HPDE6-E6E7 (cell line): Measurements from ENCODE around the gene CASP4.
A peak's percentile ranks its signal among the peaks of the same experiment; 100 is the strongest.
"Not testable (repeated sequence)": the region's sequence is repeated elsewhere in the genome, so short reads cannot be mapped to it uniquely, and the experiment has no call there.

ENCODE experiments used
- DNase-seq: peaks from one replicate; pipeline ENCODE4 v3.0.0; 2011; ENCODE audit warnings: missing footprints; ENCODE audit errors: extremely low spot score

The CASP4 gene

DNA sequence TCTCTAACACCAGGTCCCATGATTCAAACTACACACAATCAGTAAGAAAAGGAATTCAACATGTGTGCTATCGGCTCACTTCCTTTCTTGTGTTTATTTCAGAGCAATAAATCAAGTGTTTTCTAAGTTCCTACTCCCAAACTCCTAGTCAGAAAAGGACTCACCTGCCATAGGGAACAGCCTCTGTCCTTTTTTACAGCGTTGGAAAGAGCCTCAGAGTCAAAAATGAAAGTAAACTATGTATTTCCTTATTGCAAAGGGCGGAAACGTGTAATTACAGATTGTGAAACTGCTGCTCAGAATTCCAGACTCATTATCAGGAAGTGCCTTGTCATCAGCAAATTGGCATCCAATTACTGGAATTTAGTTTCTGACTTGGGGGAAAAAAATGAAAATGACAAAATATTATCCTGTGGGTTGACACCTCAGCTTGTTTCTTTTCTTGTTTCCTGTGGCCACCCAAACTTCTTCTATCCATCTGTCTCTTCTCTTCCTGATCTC, at the start of gene CASP4:
TSS of gene CASP4 (minus strand) at position 220 of the 501 bp plus-strand sequence. CDS start at position 171, 49 bp downstream.
- peak; percentile 38 for DNase-seq

- no peak for DNase-seq
These were observed 39.1 kb upstream of the CASP4 start for GRCh38 chr11:105007463-105007862.

DNA sequence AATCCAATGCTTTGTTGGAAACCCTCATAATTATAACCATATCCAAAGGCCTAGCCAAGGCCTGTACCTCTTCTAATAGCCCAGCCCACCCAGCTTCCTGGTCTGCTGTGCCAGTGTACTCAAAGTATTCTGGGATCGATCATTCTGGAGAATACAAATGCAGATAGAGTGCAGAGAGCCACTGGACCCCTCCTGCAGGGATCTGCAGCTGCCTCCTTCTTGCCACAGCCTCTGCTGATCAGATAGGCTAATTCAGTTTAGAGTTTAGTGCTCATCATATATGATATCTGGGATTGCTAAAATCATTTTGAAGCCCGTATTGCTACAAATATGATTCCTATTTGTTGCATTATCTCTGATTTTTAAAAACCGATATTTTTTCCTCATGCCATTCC, 37.1 kb upstream of the CASP4 start:
- no peak for DNase-seq

DNA sequence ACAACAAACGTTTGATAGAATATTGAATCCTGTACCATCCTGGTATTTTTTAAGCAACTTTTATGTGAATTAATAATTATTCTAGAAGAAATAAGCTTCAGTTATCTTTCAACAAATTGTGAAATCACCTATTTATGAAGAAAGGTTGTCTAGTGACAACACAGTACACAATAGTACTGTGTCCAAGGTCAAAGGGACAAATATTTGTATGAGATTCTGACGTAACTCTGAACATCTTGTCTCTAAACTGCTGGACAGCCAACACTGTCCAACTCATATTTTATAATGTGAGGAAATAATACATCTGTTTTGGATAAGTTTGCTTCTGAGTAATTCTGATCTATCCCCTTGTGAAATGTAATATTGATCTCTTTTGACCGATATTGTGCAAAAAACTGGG, 35.6 kb upstream of the CASP4 start:
- DNase-seq, result no peak

DNA sequence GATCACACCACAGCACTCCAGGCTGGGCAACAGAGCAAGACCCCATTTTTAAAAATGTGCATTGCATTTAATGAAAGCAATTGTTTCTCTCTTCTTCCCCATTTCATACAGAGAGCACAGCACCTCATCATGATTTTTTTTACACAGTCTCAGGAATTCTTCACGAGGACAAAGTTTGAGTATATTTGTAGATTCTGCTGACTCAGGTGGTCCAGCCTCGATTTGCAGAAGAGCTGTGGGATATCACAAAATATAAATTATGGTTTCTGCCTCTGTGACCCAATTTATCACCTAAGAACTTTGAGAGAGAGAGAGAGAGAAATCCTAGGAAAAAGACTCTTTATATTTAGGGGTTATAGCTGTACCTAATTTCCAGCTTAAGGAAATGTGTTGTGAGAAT, 34.8 kb upstream of the CASP4 start:
- DNase-seq, result no peak

- DNase-seq, result no peak
These were observed 32.4 kb upstream of the CASP4 start for GRCh38 chr11:105000797-105001196.

DNA sequence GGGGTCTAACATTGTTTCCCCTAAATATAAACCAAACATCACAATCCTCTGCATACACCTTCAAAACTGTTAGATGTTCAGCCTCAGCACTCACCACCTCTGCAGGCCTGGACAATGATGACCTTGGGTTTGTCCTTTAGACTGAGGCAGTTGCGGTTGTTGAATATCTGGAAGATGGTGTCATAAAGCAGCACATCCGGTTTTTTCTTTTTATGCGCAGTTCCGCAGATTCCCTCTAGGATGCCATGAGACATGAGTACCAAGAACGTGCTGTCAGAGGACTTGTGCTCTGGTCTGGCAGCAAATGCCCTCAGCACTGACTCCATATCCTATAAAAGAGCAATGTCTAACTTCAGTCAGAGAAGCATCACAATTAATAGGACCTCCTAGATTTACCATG, 31.8 kb upstream of the CASP4 start:
- DNase-seq, result no peak

DNA sequence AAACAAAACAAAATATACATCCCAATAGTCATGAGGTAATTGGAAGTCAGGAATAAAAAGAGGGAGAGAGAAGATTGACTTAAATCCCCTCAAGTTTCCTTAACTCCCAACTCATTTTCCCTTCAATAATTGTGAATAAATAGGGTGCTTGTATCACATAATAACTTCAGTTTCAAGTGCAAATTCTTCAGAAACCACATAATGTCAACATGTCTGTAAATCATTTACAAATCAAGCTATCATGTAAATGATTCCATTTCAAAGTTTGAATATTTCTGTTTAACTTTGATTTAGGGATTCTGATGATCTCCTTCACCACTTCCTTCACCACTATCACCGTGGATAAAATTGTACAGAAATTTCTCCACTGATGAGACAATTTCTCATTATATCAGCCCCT, 31.3 kb upstream of the CASP4 start:
- DNase-seq, result no peak

DNA sequence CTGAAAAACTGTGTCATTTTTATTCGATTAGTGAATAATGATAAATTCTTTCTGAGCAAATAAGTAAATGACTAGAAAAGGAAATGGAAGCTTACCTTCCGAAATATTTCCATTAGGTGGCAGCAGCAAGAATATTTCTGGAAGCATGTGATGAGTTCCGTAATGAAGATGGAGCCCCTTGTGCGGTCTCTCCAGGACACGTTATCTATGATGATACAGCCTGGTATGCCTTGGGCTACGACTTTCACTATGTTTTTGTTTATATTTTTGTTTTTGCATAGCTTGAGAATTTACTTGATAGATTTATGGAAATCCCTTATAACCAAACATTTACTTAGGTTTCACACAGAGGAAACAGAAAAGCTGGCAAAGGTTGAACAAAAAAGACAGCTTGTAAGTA, 28.9 kb upstream of the CASP4 start:
- DNase-seq, result no peak

GRCh38 chr11:104995001-104995408, 26.6 kb upstream of the CASP4 start:
- no peak for DNase-seq

- DNase-seq, result no peak
These were observed 24.4 kb upstream of the CASP4 start for GRCh38 chr11:104992781-104993180.

- DNase-seq, result no peak
These were observed 23.6 kb upstream of the CASP4 start for GRCh38 chr11:104991994-104992393.

DNA sequence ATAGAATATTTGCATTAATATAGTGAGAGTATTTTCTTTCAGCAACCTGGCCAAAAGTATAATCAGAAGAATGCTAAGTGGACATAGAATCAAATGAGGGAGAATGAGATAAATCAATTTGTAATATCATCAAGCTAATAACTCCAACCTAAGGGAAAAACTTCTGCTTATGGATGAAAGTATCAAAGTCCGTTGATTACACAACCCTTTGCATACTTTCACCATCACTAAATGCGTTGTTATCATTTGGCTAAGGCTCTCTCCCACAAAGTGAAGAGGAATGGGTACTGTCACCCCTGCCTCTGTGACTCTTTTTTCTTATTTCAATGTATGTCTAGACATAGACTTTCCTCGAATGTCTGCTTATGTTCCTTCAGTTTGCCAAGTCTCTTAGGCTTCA, 16.4 kb upstream of the CASP4 start:
- DNase-seq, result no peak

GRCh38 chr11:104979839-104980238, 11.5 kb upstream of the CASP4 start:
- no peak for DNase-seq

DNA sequence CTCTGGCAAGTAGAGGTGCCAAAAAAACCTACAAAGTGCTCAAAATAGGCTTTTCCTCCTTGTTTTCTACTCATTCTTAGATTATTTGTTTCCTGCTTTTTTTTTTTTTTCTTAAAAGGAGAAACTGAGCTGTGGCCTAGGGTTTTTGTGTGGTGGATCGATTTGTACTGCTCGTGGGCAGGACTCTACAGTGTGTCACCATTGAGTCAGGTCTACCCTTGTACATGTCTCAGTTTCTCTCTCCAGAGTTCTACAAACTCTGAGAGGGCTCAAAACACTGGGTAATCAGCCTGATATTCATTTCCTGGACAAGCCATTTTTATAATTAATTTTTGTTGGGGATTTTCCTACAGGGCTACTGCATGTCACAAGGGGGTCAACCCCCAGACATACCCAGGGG, 5.2 kb upstream of the CASP4 start:
- no peak for DNase-seq

DNA sequence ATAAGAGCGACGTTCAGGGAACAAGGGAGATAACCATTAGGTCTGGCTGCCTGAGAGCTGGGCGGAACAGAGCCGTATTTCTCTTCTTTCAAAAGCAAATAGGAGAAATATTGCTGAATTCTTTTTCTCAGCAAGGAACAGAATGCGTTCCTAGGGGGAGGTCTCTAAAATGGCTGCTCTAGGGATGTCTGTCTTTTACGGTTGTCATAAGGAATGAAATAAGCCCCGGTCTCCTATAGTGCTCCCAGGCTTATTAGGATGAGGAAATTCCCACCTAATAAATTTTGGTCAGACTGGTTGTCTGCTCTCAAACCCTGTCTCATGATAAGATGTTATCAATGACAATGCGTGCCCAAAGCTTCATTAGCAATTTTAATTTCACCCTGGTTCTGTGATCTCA, 4.5 kb upstream of the CASP4 start:
- not testable (repeated sequence) for DNase-seq

- DNase-seq, result no peak
These were observed 2.4 kb upstream of the CASP4 start for GRCh38 chr11:104970756-104971155.

- DNase-seq, result no peak
These were observed 742 bp upstream of the CASP4 start for GRCh38 chr11:104968856-104969776.

DNA sequence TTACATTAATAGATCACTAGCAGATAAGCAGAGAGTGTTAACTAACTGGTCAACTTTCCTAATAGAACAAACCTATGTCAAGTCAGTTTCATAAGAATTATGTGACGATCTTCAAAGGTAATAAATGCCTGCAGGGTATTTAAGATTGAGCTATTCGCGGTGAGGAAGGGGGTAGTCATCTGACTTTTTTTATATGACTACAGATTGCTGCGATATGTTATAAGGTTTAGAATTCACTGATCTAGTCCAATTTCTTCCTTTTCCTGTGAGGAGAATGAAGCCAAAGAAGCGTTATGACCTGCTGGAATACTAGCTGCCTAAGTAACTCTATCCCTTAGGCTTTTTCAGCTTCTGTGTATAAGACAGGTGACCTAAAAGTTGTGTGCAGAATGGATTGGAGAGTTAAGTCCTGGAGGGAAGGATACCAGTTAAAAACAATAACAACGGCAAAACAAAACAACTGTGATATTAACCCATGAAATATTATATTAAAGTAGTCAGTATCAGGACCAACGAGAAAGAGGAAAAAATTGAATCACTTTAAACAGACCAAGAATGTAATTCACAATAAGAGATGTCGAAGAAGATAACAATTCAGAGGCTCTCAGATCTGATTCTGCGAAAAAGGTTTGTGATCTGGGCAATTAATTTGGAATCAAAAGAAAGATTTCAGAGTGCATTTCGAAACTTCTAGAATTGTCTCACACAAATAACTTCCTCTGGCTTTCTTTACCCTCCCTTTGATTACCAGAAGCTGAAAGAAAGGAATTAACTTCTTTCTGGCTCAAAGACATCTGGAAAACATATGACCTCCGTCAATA, 630 bp downstream of the CASP4 start:
- DNase-seq, result no peak

- DNase-seq, result peak; percentile 11
These were observed 2.6 kb downstream of the CASP4 start for GRCh38 chr11:104965735-104966134.

- DNase-seq, result no peak
These were observed 4.1 kb downstream of the CASP4 start for GRCh38 chr11:104964247-104964646.

GRCh38 chr11:104962852-104963251, 5.5 kb downstream of the CASP4 start:
- no peak for DNase-seq

GRCh38 chr11:104957280-104957679, 11.1 kb downstream of the CASP4 start:
- DNase-seq, result no peak
